ENCODE results near the gene TTC4.

TTC4 gene

GRCh38 chr1:54706419-54706818, 9.2 kb upstream of the TTC4 start:
- no peak for DNase-seq

- DNase-seq, result no peak
These were observed 7.3 kb upstream of the TTC4 start for GRCh38 chr1:54708385-54708784.

- no peak for DNase-seq
These were observed 5.9 kb upstream of the TTC4 start for GRCh38 chr1:54709547-54710292.

- no peak for DNase-seq
These were observed 5.2 kb upstream of the TTC4 start for GRCh38 chr1:54710434-54710833.

GRCh38 chr1:54710841-54711240, 4.8 kb upstream of the TTC4 start:
- no peak for DNase-seq

- no peak for DNase-seq
These were observed 4.1 kb upstream of the TTC4 start for GRCh38 chr1:54711536-54711935.

- no peak for DNase-seq
These were observed 674 bp upstream of the TTC4 start for GRCh38 chr1:54714881-54715492.

- DNase-seq, result no peak
These were observed 812 bp downstream of the TTC4 start for GRCh38 chr1:54716299-54717047.

GRCh38 chr1:54721719-54722118, 6.1 kb downstream of the TTC4 start:
- DNase-seq, result no peak

- DNase-seq, result no peak
These were observed 8.3 kb downstream of the TTC4 start for GRCh38 chr1:54723985-54724384.

GRCh38 chr1:54724771-54725170, 9.1 kb downstream of the TTC4 start:
- DNase-seq, result no peak

- DNase-seq, result no peak
These were observed 12.4 kb downstream of the TTC4 start for GRCh38 chr1:54728027-54728426.

GRCh38 chr1:54736685-54737084, 21.0 kb downstream of the TTC4 start:
- DNase-seq, result no peak

- DNase-seq, result no peak
These were observed 22.6 kb downstream of the TTC4 start for GRCh38 chr1:54738244-54738643.

- DNase-seq, result no peak
These were observed 25.9 kb downstream of the TTC4 start for GRCh38 chr1:54741531-54741930.

- DNase-seq, result no peak
These were observed 26.6 kb downstream of the TTC4 start for GRCh38 chr1:54742282-54742681.

GRCh38 chr1:54743416-54744226, 28.0 kb downstream of the TTC4 start:
- DNase-seq, result no peak

GRCh38 chr1:54744696-54745095, 29.0 kb downstream of the TTC4 start:
- no peak for DNase-seq

- DNase-seq, result no peak
These were observed 29.6 kb downstream of the TTC4 start for GRCh38 chr1:54745274-54745673.

GRCh38 chr1:54745864-54746263, 30.2 kb downstream of the TTC4 start:
- no peak for DNase-seq

GRCh38 chr1:54748094-54748835, 32.6 kb downstream of the TTC4 start:
- DNase-seq, result no peak

- DNase-seq, result no peak
These were observed 34.9 kb downstream of the TTC4 start for GRCh38 chr1:54750596-54750995.

GRCh38 chr1:54751426-54751825, 35.8 kb downstream of the TTC4 start:
- DNase-seq, result no peak

Data from NCI-H1417 treated with DMSO at 0.1 percent for 48 hours (cell line).